Ovary (tissue), 9 donors: ENCODE results near the gene LRRC59. TPM values are rescaled to one million over a fixed set of nuclear protein-coding genes. Genes with fewer than 3 reads are reported as not detected.

Experiments used
- DNase-seq, 5 donors: peaks; one replicate each; pipeline ENCODE4 v3.0.0-alpha.2; 2019 to 2020
- H3K27ac ChIP-seq, 2 donors: fragments of 200-600 bp; one replicate each; pipeline versions ENCODE4 v1.5.1 to v1.8.0; 2019 to 2022
- H3K27me3 ChIP-seq: fragments of 200-600 bp; one replicate; pipeline ENCODE4 v1.8.0; 2022
- H3K36me3 ChIP-seq: fragments of 200-600 bp; sonication (generic); one replicate; pipeline ENCODE4 v1.5.1; 2019
- H3K4me1 ChIP-seq: one replicate; pipeline ENCODE4 v1.8.1; 2013; ENCODE audit warnings: mild to moderate bottlenecking, moderate library complexity; ENCODE audit not compliant: insufficient read depth
- H3K4me3 ChIP-seq: fragments of 200-600 bp; sonication (generic); one replicate; pipeline ENCODE4 v1.5.1; 2017
- H3K9me3 ChIP-seq, 2 donors: fragments of 200-600 bp in 1 of 2; sonication (generic) in 1 of 2; one replicate each; pipeline versions ENCODE4 v1.5.1 to v1.8.1; 2013 to 2019; ENCODE audit warnings: mild to moderate bottlenecking in 1 of 2, moderate library complexity in 1 of 2
- EP300 ChIP-seq: sonication (generic); formaldehyde crosslinking; IDR thresholded peaks from one replicate; pipeline ENCODE4 v1.6.1; 2017; ENCODE audit warnings: antibody characterized with exemption
- POLR2A ChIP-seq: fragments of 450-650 bp; IDR thresholded peaks from one replicate; pipeline ENCODE4 v1.6.1; 2017; ENCODE audit warnings: antibody characterized with exemption, mild to moderate bottlenecking, moderate library complexity
- WGBS, 3 donors: extraction: QIAGEN DNeasy Blood & Tissue Kit in 1 of 3; methylation state at CpG; one replicate each; pipeline versions ENCODE4 v1.1.5 to v1.1.7; 2013 to 2017; 5-methylcytosine and 5-hydroxymethylcytosine counted together
- intact Hi-C, 4 donors: fragments of 100-400 bp; cut with DNase I; formaldehyde crosslinking; loops; one replicate each; pipeline versions ENCODE4 v1.11.0 to v1.15.1; 2022 to 2023
- polyA plus RNA-seq, 2 donors: library from polyadenylated mRNA; stranded (reverse); fragments of 200-250 nt in 1 of 2; fragments of 350-450 nt in 1 of 2; fragmentation: Illumina TruSeq in 1 of 2; extraction: RNeasy Lipid Tissue Mini Kit (QIAGEN cat#74804) in 1 of 2; gene quantifications; one replicate each; pipeline ENCODE4 v1.2.3, GENCODE V29; 2013 to 2014
- total RNA-seq, 7 donors: library from RNA; depleted of rRNA in 2 of 7; stranded (reverse); fragments of >200 nt in 2 of 7; fragmentation: NEBNext Ultra II Directional in 3 of 7; extraction: Animal tissue kit (Norgen Biotek cat#: 25700) in 3 of 7; gene quantifications; one replicate each; pipeline versions ENCODE4 v1.1.0 to v1.2.4, GENCODE V29; 2016 to 2023
- TF ChIP-seq, protein P1 (sequence below), 3 donors: fragments of 450-650 bp in 2 of 3; fragments of 200-600 bp in 1 of 3; IDR thresholded peaks; one replicate each; pipeline versions ENCODE4 v1.5.1 to v1.8.0; 2016 to 2022; ENCODE audit warnings: antibody characterized with exemption in 3 of 3, mild to moderate bottlenecking in 1 of 3
- donor health status: DM: no; HTN: no; CAD: no; lungs with moderate emphysema.
- donor health status: DM: no; HTN: no; CAD: no.
- donor health status: Bipolar disorder and iron deficiency.
- donor health status: DM: yes; HTN: yes; CAD: no.
- donor health status: DM: no; HTN: no; CAD: no.
- donor health status: DM: yes; HTN: yes; CAD: no.

The LRRC59 gene
- total and polyA plus RNA-seq, 9 donors = 18.4 to 71.4 (median 41.0) TPM

DNA sequence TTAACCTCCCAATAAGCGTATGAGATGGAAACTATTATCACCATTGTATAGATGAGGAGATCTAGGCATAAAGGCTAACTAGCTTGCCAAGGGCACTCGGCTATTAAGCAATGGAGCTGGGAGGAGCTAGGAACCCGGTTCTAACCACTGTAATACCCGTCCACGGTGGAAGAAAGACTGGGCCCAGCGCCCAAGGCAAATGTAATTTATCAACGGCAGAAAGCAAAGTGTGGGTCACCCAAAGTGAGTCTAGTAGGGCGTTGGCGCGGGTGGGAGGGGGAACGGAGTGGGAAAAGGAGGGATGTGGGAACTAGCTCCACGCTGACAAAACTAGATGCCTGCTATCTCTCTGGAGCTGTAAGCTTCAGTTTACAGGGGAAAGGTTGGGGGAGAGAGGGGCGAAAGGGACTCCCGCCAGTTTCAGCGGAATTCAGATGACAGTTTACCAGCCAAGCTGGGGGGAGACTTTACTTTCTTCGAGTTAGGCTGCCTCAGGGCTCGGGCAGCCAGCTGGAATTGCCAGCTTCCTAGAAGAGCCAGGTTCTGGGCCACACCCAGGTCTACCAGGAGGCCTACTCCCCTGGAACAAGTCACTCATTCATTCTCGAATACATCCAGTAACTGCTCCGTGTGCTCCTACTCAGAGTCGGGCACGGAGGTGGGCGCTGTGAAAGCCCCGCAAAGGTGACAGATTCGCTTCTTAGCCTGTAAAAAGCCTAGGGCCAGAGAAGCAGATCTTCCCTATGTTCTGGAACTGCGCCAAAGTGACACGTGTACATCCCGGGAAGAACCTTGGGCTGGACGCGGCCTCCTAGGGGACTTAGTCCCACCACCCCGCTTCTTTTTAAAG lies 837 bp downstream of the LRRC59 start:
- DNase-seq = peak; percentile 30 to 54 (median 47)
- WGBS, 3 donors = 1 to 2% (median 2%) methylated on average over 30 of the region's 30 CpGs
- H3K4me3 ChIP-seq = peak overlapping the region; percentile 95
- intact Hi-C loops = no loop called here
- no peaks in the 10 kb centered on the region for H3K36me3 ChIP-seq
- TF ChIP-seq, protein P1, sequence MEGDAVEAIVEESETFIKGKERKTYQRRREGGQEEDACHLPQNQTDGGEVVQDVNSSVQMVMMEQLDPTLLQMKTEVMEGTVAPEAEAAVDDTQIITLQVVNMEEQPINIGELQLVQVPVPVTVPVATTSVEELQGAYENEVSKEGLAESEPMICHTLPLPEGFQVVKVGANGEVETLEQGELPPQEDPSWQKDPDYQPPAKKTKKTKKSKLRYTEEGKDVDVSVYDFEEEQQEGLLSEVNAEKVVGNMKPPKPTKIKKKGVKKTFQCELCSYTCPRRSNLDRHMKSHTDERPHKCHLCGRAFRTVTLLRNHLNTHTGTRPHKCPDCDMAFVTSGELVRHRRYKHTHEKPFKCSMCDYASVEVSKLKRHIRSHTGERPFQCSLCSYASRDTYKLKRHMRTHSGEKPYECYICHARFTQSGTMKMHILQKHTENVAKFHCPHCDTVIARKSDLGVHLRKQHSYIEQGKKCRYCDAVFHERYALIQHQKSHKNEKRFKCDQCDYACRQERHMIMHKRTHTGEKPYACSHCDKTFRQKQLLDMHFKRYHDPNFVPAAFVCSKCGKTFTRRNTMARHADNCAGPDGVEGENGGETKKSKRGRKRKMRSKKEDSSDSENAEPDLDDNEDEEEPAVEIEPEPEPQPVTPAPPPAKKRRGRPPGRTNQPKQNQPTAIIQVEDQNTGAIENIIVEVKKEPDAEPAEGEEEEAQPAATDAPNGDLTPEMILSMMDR (IDR thresholded peaks at IDR 0.05) = no peak
- no peak for TF ChIP-seq POLR2A
- TF ChIP-seq EP300 = no peak
- peaks cover 5% of the 10 kb centered on the region for H3K4me1 ChIP-seq
- no peaks in the 10 kb centered on the region for H3K27me3 ChIP-seq
- H3K9me3 ChIP-seq = no peaks in the 10 kb centered on the region
- H3K27ac ChIP-seq = peak overlapping the region in 1 of 2 donors; percentile 13

DNA sequence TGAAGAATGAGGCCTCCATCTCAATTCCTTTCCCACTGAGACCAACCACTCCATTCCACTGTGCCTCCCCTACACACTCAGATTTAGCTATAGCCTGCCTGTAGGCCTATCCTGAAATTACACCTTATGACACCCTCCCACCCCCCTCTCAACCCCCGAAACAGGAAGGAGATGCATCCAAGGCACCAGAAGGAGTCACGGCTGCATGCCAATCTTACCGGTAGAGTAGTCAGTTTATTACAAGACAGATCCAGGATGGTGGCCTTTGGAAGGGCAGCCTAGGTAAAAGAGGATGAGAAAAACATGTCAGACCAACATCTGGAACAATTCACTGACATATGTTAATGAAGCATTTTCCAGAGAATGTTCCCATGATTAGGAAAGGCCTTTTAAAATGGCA lies 2.6 kb downstream of the LRRC59 start:
- TF ChIP-seq, protein P1 (IDR thresholded peaks at IDR 0.05) = no peak
- TF ChIP-seq EP300 (no peak), POLR2A (no peak)
- Histone ChIP-seq H3K9me3 (no peaks in the 10 kb centered on the region), H3K4me3 (no peak overlapping the region), H3K27ac (no peak overlapping the region), H3K36me3 (no peaks in the 10 kb centered on the region), H3K4me1 (peaks cover 5% of the 10 kb centered on the region), H3K27me3 (no peaks in the 10 kb centered on the region)
- intact Hi-C loops = no loop called here
- WGBS, 3 donors = 3 to 20% (median 11%) methylated on average over 3 of the region's 3 CpGs
- no peak for DNase-seq

DNA sequence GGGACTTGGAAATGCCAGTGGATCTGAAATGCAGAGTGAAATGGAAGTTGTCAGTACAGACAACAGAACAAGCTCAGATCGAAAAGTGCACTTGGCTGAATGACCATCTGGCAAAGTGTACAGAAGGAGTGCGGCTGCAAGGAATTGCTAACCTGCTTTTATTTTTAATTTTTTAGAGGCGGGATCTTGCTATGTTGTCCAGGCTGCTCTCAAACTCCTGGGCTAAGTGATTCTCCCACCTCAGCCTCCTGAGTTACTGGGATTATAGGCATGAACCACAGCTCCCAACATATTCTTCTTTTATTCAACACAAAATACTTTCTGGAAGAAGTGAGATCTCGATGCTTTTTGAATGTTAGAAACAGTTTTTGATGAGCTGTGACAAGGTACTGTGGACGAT lies 3.6 kb downstream of the LRRC59 start:
- intact Hi-C loops = no loop called here
- Histone ChIP-seq H3K36me3 (no peaks in the 10 kb centered on the region), H3K27ac (no peak overlapping the region), H3K9me3 (no peaks in the 10 kb centered on the region), H3K27me3 (no peaks in the 10 kb centered on the region), H3K4me3 (no peak overlapping the region), H3K4me1 (peaks cover 5% of the 10 kb centered on the region)
- 85 to 92% (median 89%) methylated on average over 5 of the region's 5 CpGs for WGBS, 3 donors
- DNase-seq = no peak
- TF ChIP-seq, protein P1 (IDR thresholded peaks at IDR 0.05) = no peak
- no peak for TF ChIP-seq POLR2A
- no peak for TF ChIP-seq EP300

DNA sequence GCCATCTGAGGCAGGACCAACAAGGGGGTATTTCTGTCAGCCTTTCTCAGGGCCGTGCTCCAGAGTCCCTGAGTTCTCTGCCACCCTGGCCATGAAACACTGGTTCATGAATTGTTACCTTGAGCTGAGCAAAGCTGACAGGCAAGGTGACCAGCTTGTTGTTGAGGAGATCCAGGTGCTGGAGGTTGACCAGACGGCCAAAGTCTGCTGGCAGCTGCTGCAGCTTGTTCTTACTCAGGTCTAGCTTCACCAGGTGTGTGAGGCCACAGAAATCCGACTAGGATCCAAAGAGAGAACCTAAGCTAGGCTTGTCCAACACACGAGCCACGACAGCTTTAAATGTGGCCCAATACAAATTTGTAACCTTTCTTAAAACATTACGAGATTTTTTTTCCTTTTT lies 4.7 kb downstream of the LRRC59 start:
- no peaks in the 10 kb centered on the region for H3K9me3 ChIP-seq
- DNase-seq = no peak
- 78 to 86% (median 84%) methylated on average over 6 of the region's 6 CpGs for WGBS, 3 donors
- intact Hi-C loops = no loop called here
- H3K27me3 ChIP-seq = no peaks in the 10 kb centered on the region
- H3K36me3 ChIP-seq = no peaks in the 10 kb centered on the region
- no peak overlapping the region for H3K27ac ChIP-seq
- no peak for TF ChIP-seq EP300
- TF ChIP-seq, protein P1 (IDR thresholded peaks at IDR 0.05) = no peak
- no peak for TF ChIP-seq POLR2A
- H3K4me1 ChIP-seq = peaks cover 5% of the 10 kb centered on the region
- no peak overlapping the region for H3K4me3 ChIP-seq
